GM12878 (cell line): ENCODE results near the gene SS18. TPM values are rescaled to one million over a fixed set of nuclear protein-coding genes. Genes with fewer than 3 reads are reported as not detected.

Source experiments
- ATAC-seq: fragments of 200-7000 bp; cut with Tn5 transposase; 3 replicates; pipeline ENCODE4 v1.9.1; 2020; ENCODE audit warnings: mild to moderate bottlenecking, moderate library complexity
- BruUV-seq: library from RNA; stranded (reverse); fragments of 400-500 nt; replicated peaks from 2 replicates; lab custom pipeline; 2021; lab: Mats Ljungman, UMichigan
- CTCF ChIA-PET: fragments of 300-600 bp; sonication (Branson Sonifier 250); formaldehyde crosslinking; extraction: SDS; loops from one replicate; lab custom pipeline; 2021; ENCODE audit warnings: inconsistent platforms; lab: Yijun Ruan, JAX
- POLR2A ChIA-PET: fragments of 350-600 bp; formaldehyde crosslinking; extraction: SDS; loops from one replicate; lab custom pipeline; 2021; ENCODE audit warnings: inconsistent platforms; lab: Charles Lee
- RAD21 ChIA-PET: fragments of 300-600 bp; sonication (Branson Sonifier 250); formaldehyde crosslinking; loops from one replicate; lab custom pipeline; 2023; ENCODE audit warnings: antibody characterized with exemption; ENCODE audit not compliant: unreplicated experiment; lab: Charles Lee
- SMC1A ChIA-PET: fragments of 300-600 bp; sonication (Branson Sonifier 250); formaldehyde crosslinking; loops from one replicate; lab custom pipeline; 2023; ENCODE audit not compliant: unreplicated experiment, uncharacterized antibody; lab: Charles Lee
- DNase-seq: peaks from one replicate; pipeline ENCODE4 v3.0.0-alpha.2; 2011; ENCODE audit warnings: low read depth, low spot score
- FAIRE-seq: peaks from 3 replicates; lab custom pipeline; 2011; peaks lifted over from hg19 to GRCh38; lab: Jason Lieb, UNC
- H2AFZ ChIP-seq: 2 replicates; pipeline ENCODE4 v1.6.0; 2011; ENCODE audit warnings: low read depth, low read length, control low read depth; ENCODE audit not compliant: control insufficient read depth
- H3K27ac ChIP-seq: 2 replicates; pipeline ENCODE4 v1.5.1; 2011; ENCODE audit warnings: control low read depth; ENCODE audit not compliant: control insufficient read depth, insufficient read depth
- H3K27me3 ChIP-seq, 2 experiments: replicated peaks in 1 of 2; 2 replicates each; pipeline versions ENCODE4 v1.6.0 to v1.6.1; 2011; ENCODE audit warnings: low read length in 1 of 2; ENCODE audit not compliant: control insufficient read depth in 2 of 2, insufficient read depth in 2 of 2
- H3K36me3 ChIP-seq, 2 experiments: 2 replicates each; pipeline ENCODE4 v1.5.1; 2011; ENCODE audit warnings: low read length in 1 of 2; ENCODE audit not compliant: control insufficient read depth in 2 of 2, insufficient read depth in 2 of 2
- H3K4me1 ChIP-seq: 2 replicates; pipeline ENCODE4 v1.6.1; 2011; ENCODE audit warnings: mild to moderate bottlenecking, low read length, moderate library complexity, mixed read lengths; ENCODE audit not compliant: control insufficient read depth, insufficient read depth
- H3K4me2 ChIP-seq: 2 replicates; pipeline ENCODE4 v1.6.0; 2011; ENCODE audit warnings: control low read depth; ENCODE audit not compliant: control insufficient read depth, insufficient read depth
- H3K4me3 ChIP-seq: fragments of 200-600 bp; sonication (generic); 2 replicates; pipeline ENCODE4 v1.5.1; 2016
- H3K79me2 ChIP-seq: 2 replicates; pipeline ENCODE4 v1.6.0; 2011; ENCODE audit warnings: low read length; ENCODE audit not compliant: control insufficient read depth, insufficient read depth
- H3K9ac ChIP-seq: 2 replicates; pipeline ENCODE4 v1.8.0; 2011; ENCODE audit warnings: low read length, control low read depth, mixed read lengths; ENCODE audit not compliant: control insufficient read depth, insufficient read depth
- H3K9me3 ChIP-seq: replicated peaks from 3 replicates; pipeline ENCODE4 v1.5.1; 2011; ENCODE audit warnings: mild to moderate bottlenecking, low read length; ENCODE audit not compliant: control insufficient read depth, insufficient read depth
- H4K20me1 ChIP-seq: 2 replicates; pipeline ENCODE4 v1.6.0; 2011; ENCODE audit not compliant: control insufficient read depth, insufficient read depth
- CEBPB ChIP-seq, 2 experiments: fragments of 150-350 bp in 1 of 2; IDR thresholded peaks; 2 replicates each; pipeline ENCODE4 v1.6.1; 2012 to 2014; ENCODE audit warnings: low read depth in 2 of 2, low read length in 2 of 2, borderline replicate concordance in 1 of 2, inconsistent platforms in 1 of 2
- E4F1 ChIP-seq: fragments of 450-650 bp; IDR thresholded peaks from 2 replicates; pipeline ENCODE4 v1.6.1; 2018; ENCODE audit warnings: borderline replicate concordance, mild to moderate bottlenecking; ENCODE audit not compliant: partially characterized antibody
- NFYB ChIP-seq: IDR thresholded peaks from 2 replicates; pipeline ENCODE4 v1.6.1; 2011; ENCODE audit warnings: low read depth, mild to moderate bottlenecking, low read length, improper control_type of control experiment, moderate library complexity; ENCODE audit not compliant: insufficient read depth
- PML ChIP-seq: IDR thresholded peaks from 2 replicates; pipeline ENCODE4 v1.6.1; 2012; ENCODE audit warnings: low read length, inconsistent platforms
- ZNF274 ChIP-seq: IDR thresholded peaks from one replicate; pipeline ENCODE4 v1.8.0; 2011; ENCODE audit not compliant: insufficient read length, insufficient read depth
- WGBS: methylation state at CpG from one replicate; pipeline ENCODE4 v1.1.6; 2016; ENCODE audit warnings: low lambda C conversion rate; ENCODE audit not compliant: insufficient replicate concordance, insufficient coverage; ENCODE audit errors: missing lambda C conversion rate; 5-methylcytosine and 5-hydroxymethylcytosine counted together
- in situ Hi-C: fragments of 300-500 bp; cut with MboI; formaldehyde crosslinking; loops from 9 replicates; pipeline ENCODE4 v1.14.3; 2018; ENCODE audit warnings: mixed read lengths
- intact Hi-C: fragments of 100-400 bp; cut with micrococcal nuclease; formaldehyde crosslinking; loops from one replicate; pipeline ENCODE4 v1.14.2; 2022; ENCODE audit not compliant: unreplicated experiment
- polyA plus RNA-seq, 11 experiments: library from polyadenylated mRNA; depleted of rRNA in 4 of 11; unstranded in 6 of 11; stranded (reverse) in 5 of 11; fragments of >200 nt; fragmentation: Nextera tagmentation in 4 of 11; fragmentation: Illumina TruSeq in 1 of 11; extraction: Ambion mirVana in 4 of 11; extraction: Trizol in 1 of 11; gene quantifications; 1 replicate in 1 of 11; 2 replicates in 10 of 11; pipeline versions ENCODE4 v1.2.1 to v1.2.3, GENCODE V29; 2011 to 2016; ENCODE audit warnings: inconsistent platforms in 2 of 11, missing spikeins in 2 of 11, low read depth in 1 of 11
- total RNA-seq, 4 experiments: library from RNA; depleted of rRNA in 3 of 4; stranded (reverse); fragments of >200 nt in 3 of 4; fragmentation: Illumina TruSeq in 1 of 4; extraction: Trizol in 1 of 4; gene quantifications; 2 replicates each; pipeline versions ENCODE4 v1.2.1 to v1.2.3, GENCODE V29; 2013 to 2021
- TF ChIP-seq, protein P1 (sequence below): fragments of 450-650 bp; IDR thresholded peaks from 2 replicates; pipeline ENCODE4 v1.6.1; 2016; ENCODE audit warnings: mild to moderate bottlenecking
- TF ChIP-seq, protein P2 (sequence below): IDR thresholded peaks from 2 replicates; pipeline ENCODE4 v1.6.1; 2012; ENCODE audit warnings: improper control_type of control experiment, low read depth, low read length; ENCODE audit not compliant: insufficient replicate concordance

The SS18 gene
- total and polyA plus RNA-seq, 10 of the 15 experiments (the other 5 are each of a cell fraction or from before 2014, with no cell fraction given) = 16.6 to 153 (median 81.8) TPM

DNA sequence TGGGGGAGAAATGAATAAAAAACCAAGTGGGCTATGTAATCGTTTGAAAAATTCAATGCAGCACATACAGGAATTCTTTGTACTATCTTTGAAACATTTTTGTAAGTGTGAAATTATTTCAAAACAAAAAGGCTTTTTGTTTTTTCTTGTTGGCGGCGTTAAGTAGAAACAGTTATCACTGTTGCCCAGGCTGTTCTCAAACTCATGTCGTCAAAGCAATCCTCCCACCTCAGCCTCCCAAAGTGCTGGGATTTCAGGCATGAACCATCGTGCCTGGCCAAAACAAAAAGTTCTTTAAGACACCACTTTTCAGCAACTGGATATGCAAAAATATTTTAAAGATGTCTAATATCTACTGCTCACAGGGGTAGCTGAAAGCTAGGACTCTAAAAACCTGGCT lies 5.4 kb downstream of the SS18 start:
- POLR2A ChIA-PET = no interaction called here
- Histone ChIP-seq H3K9me3 (no peaks in the 10 kb centered on the region; the same call in 2 of the 3 replicates), H3K27me3 (no peaks in the 10 kb centered on the region), H3K9ac (no peak overlapping the region), H3K36me3 (peaks cover 0 to 15% of the 10 kb centered on the region in 2 experiments; a peak in 3 of 4 replicates), H2AFZ (no peak overlapping the region), H4K20me1 (peaks cover 2% of the 10 kb centered on the region; the same call in 1 of the 2 replicates), H3K4me2 (no peak overlapping the region), H3K4me1 (no peaks in the 10 kb centered on the region), H3K27ac (no peak overlapping the region), H3K79me2 (peaks cover 66% of the 10 kb centered on the region), H3K4me3 (no peak overlapping the region)
- BruUV-seq = no TSS peak
- in situ Hi-C loops (no loop called here), intact Hi-C loops (loop anchor here (5.0 kb wide), 1 partner anchor 207 kb away; no protein-coding TSS in a partner anchor)
- 94% methylated on average over 5 of the region's 5 CpGs for WGBS
- CTCF ChIA-PET = no interaction called here
- ATAC-seq (no peak), FAIRE-seq (no peak), DNase-seq (no peak)
- RAD21 ChIA-PET = no interaction called here
- SMC1A ChIA-PET = no interaction called here
- TF ChIP-seq E4F1 (no peak), CEBPB (IDR thresholded peaks at IDR 0.05; ENCODE audit: borderline replicate concordance in 1 of 2, low read depth in 2 of 2, low read length in 2 of 2) (no peak)

DNA sequence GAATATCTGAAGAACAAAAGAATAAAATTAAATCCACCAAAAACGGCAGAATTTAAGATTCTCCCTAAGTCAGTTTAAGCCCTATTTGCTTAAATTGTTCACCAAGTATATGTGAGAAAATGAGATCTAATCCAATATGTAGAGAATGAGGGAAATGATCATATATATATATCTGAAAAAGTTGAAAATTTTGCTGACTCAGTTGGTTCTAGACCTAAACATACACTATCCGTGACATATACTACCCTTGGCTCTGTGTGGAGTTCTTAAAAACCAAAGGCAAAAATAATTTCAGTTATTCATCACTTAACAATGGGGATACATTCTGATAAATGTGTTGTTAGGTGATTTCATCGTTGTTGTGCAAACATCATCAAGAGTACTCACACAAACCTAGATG lies 7.3 kb downstream of the SS18 start:
- no peak for TF ChIP-seq PML
- TF ChIP-seq, protein P1, sequence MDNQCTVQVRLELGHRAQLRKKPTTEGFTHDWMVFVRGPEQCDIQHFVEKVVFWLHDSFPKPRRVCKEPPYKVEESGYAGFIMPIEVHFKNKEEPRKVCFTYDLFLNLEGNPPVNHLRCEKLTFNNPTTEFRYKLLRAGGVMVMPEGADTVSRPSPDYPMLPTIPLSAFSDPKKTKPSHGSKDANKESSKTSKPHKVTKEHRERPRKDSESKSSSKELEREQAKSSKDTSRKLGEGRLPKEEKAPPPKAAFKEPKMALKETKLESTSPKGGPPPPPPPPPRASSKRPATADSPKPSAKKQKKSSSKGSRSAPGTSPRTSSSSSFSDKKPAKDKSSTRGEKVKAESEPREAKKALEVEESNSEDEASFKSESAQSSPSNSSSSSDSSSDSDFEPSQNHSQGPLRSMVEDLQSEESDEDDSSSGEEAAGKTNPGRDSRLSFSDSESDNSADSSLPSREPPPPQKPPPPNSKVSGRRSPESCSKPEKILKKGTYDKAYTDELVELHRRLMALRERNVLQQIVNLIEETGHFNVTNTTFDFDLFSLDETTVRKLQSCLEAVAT = no peak
- TF ChIP-seq NFYB = no peak
- TF ChIP-seq, protein P2, sequence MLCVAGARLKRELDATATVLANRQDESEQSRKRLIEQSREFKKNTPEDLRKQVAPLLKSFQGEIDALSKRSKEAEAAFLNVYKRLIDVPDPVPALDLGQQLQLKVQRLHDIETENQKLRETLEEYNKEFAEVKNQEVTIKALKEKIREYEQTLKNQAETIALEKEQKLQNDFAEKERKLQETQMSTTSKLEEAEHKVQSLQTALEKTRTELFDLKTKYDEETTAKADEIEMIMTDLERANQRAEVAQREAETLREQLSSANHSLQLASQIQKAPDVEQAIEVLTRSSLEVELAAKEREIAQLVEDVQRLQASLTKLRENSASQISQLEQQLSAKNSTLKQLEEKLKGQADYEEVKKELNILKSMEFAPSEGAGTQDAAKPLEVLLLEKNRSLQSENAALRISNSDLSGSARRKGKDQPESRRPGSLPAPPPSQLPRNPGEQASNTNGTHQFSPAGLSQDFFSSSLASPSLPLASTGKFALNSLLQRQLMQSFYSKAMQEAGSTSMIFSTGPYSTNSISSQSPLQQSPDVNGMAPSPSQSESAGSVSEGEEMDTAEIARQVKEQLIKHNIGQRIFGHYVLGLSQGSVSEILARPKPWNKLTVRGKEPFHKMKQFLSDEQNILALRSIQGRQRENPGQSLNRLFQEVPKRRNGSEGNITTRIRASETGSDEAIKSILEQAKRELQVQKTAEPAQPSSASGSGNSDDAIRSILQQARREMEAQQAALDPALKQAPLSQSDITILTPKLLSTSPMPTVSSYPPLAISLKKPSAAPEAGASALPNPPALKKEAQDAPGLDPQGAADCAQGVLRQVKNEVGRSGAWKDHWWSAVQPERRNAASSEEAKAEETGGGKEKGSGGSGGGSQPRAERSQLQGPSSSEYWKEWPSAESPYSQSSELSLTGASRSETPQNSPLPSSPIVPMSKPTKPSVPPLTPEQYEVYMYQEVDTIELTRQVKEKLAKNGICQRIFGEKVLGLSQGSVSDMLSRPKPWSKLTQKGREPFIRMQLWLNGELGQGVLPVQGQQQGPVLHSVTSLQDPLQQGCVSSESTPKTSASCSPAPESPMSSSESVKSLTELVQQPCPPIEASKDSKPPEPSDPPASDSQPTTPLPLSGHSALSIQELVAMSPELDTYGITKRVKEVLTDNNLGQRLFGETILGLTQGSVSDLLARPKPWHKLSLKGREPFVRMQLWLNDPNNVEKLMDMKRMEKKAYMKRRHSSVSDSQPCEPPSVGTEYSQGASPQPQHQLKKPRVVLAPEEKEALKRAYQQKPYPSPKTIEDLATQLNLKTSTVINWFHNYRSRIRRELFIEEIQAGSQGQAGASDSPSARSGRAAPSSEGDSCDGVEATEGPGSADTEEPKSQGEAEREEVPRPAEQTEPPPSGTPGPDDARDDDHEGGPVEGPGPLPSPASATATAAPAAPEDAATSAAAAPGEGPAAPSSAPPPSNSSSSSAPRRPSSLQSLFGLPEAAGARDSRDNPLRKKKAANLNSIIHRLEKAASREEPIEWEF = no peak
- TF ChIP-seq ZNF274 = no peak
- no peaks in the 10 kb centered on the region; the same call in 1 of the 3 replicates for H3K9me3 ChIP-seq
- H3K4me2 ChIP-seq = no peak overlapping the region
- CTCF ChIA-PET = no interaction called here
- H4K20me1 ChIP-seq = no peaks in the 10 kb centered on the region
- H3K9ac ChIP-seq = no peak overlapping the region
- no peak overlapping the region for H3K27ac ChIP-seq
- no peak for DNase-seq
- FAIRE-seq = no peak
- ATAC-seq = no peak
- RAD21 ChIA-PET = no interaction called here
- H3K79me2 ChIP-seq = peaks cover 50% of the 10 kb centered on the region
- H3K36me3 ChIP-seq = peaks cover 0 to 17% of the 10 kb centered on the region in 2 experiments; a peak in 3 of 4 replicates
- intact Hi-C loops (no loop called here), in situ Hi-C loops (no loop called here)
- POLR2A ChIA-PET = no interaction called here
- WGBS = 96% methylated on average over 3 of the region's 3 CpGs
- H3K4me3 ChIP-seq = no peak overlapping the region
- no peak overlapping the region for H2AFZ ChIP-seq
- no peaks in the 10 kb centered on the region for H3K4me1 ChIP-seq
- no peaks in the 10 kb centered on the region for H3K27me3 ChIP-seq
- SMC1A ChIA-PET = interaction anchor here (1.3 kb wide), 1 partner anchor 27 kb away, joined by 3 read pairs; no protein-coding TSS in a partner anchor
- BruUV-seq = no TSS peak
